SK-N-SH (cell line): ENCODE results near the gene LRRC46. TPM values are rescaled to one million over a fixed set of nuclear protein-coding genes. Genes with fewer than 3 reads are reported as not detected.

Experiments
- CTCF ChIA-PET: fragments of 300-600, 350-600 bp; formaldehyde crosslinking; extraction: SDS; loops from one replicate; lab custom pipeline; 2021; lab: Yijun Ruan, JAX
- POLR2A ChIA-PET: fragments of 350-600 bp; sonication (Branson Sonifier 250); formaldehyde crosslinking; extraction: SDS; loops from one replicate; lab custom pipeline; 2020; ENCODE audit warnings: antibody characterized with exemption, inconsistent platforms; lab: Yijun Ruan, JAX
- DNase-seq: peaks from one replicate; pipeline ENCODE4 v3.0.0; 2012
- H2AFZ ChIP-seq: fragments of 200-600 bp; sonication (generic); 2 replicates; pipeline ENCODE4 v1.8.1; 2016; ENCODE audit warnings: antibody characterized with exemption, mild to moderate bottlenecking, low read depth
- H3F3A ChIP-seq: fragments of 200-600 bp; sonication (generic); replicated peaks from 2 replicates; pipeline ENCODE3; 2016; ENCODE audit warnings: antibody characterized with exemption, mild to moderate bottlenecking; ENCODE audit not compliant: insufficient read depth
- H3K27ac ChIP-seq, 2 experiments: fragments of 200-500 bp in 1 of 2; fragments of 200-600 bp in 1 of 2; sonication (Bioruptor generic) in 1 of 2; sonication (generic), shearing (Covaris generic) in 1 of 2; 2 replicates each; pipeline versions ENCODE4 v1.5.1 to v1.6.1; 2014 to 2016; ENCODE audit warnings: low read depth in 2 of 2, inconsistent platforms in 1 of 2, low read length in 1 of 2, mild to moderate bottlenecking in 1 of 2, mixed read lengths in 1 of 2
- H3K27me3 ChIP-seq: fragments of 200-600 bp; sonication (generic), shearing (Covaris generic); 2 replicates; pipeline ENCODE4 v1.6.1; 2016; ENCODE audit warnings: mixed run types; ENCODE audit not compliant: insufficient read depth
- H3K36me3 ChIP-seq, 2 experiments: fragments of 200-500 bp in 1 of 2; fragments of 200-600 bp in 1 of 2; sonication (Bioruptor generic) in 1 of 2; sonication (generic) in 1 of 2; replicated peaks in 1 of 2; 2 replicates each; pipeline versions ENCODE3 to v1.5.1; 2014 to 2016; ENCODE audit warnings: low read length in 1 of 2, mild to moderate bottlenecking in 1 of 2; ENCODE audit not compliant: insufficient read depth in 2 of 2, control insufficient read depth in 1 of 2
- H3K4me1 ChIP-seq, 2 experiments: fragments of 200-500 bp in 1 of 2; fragments of 200-600 bp in 1 of 2; sonication (Bioruptor generic) in 1 of 2; sonication (generic), shearing (Covaris generic) in 1 of 2; 2 replicates each; pipeline versions ENCODE4 v1.5.1 to v1.6.1; 2014 to 2016; ENCODE audit warnings: low read depth in 1 of 2, low read length in 1 of 2, mixed run types in 1 of 2; ENCODE audit not compliant: insufficient read depth in 2 of 2, control insufficient read depth in 1 of 2
- H3K4me2 ChIP-seq: fragments of 200-600 bp; sonication (generic), shearing (Covaris generic); 2 replicates; pipeline ENCODE4 v1.6.1; 2017; ENCODE audit warnings: mixed run types
- H3K4me3 ChIP-seq, 2 experiments: fragments of 200-500 bp in 1 of 2; fragments of 200-600 bp in 1 of 2; sonication (Bioruptor generic) in 1 of 2; sonication (generic), shearing (Covaris generic) in 1 of 2; 2 replicates each; pipeline versions ENCODE4 v1.5.1 to v1.8.1; 2014 to 2016; ENCODE audit warnings: low read depth in 2 of 2, inconsistent platforms in 1 of 2, low read length in 1 of 2, mild to moderate bottlenecking in 1 of 2, mixed read lengths in 1 of 2, moderate library complexity in 1 of 2
- H3K79me2 ChIP-seq: fragments of 200-600 bp; sonication (generic); 2 replicates; pipeline ENCODE4 v1.8.1; 2017; ENCODE audit warnings: mild to moderate bottlenecking; ENCODE audit not compliant: insufficient read depth
- H3K9ac ChIP-seq: fragments of 200-600 bp; sonication (generic); 2 replicates; pipeline ENCODE4 v1.6.1; 2017; ENCODE audit warnings: mixed run types
- H3K9me2 ChIP-seq: fragments of 200-600 bp; sonication (generic); 2 replicates; pipeline ENCODE4 v1.6.1; 2017; ENCODE audit warnings: mixed run types
- H3K9me3 ChIP-seq: fragments of 200-600 bp; sonication (generic); 2 replicates; pipeline ENCODE4 v1.6.1; 2017; ENCODE audit warnings: mixed run types, mild to moderate bottlenecking, moderate library complexity
- H4K20me1 ChIP-seq: fragments of 200-600 bp; sonication (generic); 2 replicates; pipeline ENCODE4 v1.6.1; 2017; ENCODE audit warnings: mild to moderate bottlenecking, mixed run types; ENCODE audit not compliant: insufficient read depth
- FOSL2 ChIP-seq: IDR thresholded peaks from 2 replicates; pipeline ENCODE4 v1.4.0; 2012; ENCODE audit warnings: low read depth, mild to moderate bottlenecking, moderate library complexity, borderline replicate concordance
- MXI1 ChIP-seq: IDR thresholded peaks from 2 replicates; pipeline ENCODE4 v1.6.1; 2012; ENCODE audit warnings: mild to moderate bottlenecking, low read depth, low read length, improper control_type of control experiment
- RFX5 ChIP-seq: IDR thresholded peaks from 2 replicates; pipeline ENCODE4 v1.6.1; 2012; ENCODE audit warnings: mild to moderate bottlenecking, improper control_type of control experiment, low read length
- RXRA ChIP-seq: IDR thresholded peaks from 2 replicates; pipeline ENCODE4 v1.4.0; 2012; ENCODE audit warnings: low read depth, mild to moderate bottlenecking, borderline replicate concordance
- SMC3 ChIP-seq: IDR thresholded peaks from 2 replicates; pipeline ENCODE4 v1.6.1; 2012; ENCODE audit warnings: low read depth, low read length, improper control_type of control experiment
- TAF1 ChIP-seq: IDR thresholded peaks from 2 replicates; pipeline ENCODE4 v1.6.1; 2012; ENCODE audit warnings: low read depth, mild to moderate bottlenecking, low read length, moderate library complexity, borderline replicate concordance
- TEAD4 ChIP-seq: IDR thresholded peaks from 2 replicates; pipeline ENCODE4 v1.4.0; 2012; ENCODE audit warnings: mild to moderate bottlenecking, borderline replicate concordance; ENCODE audit not compliant: insufficient read depth
- WGBS: methylation state at CpG from one replicate; pipeline ENCODE4 v1.1.6; 2017; ENCODE audit warnings: low lambda C conversion rate; 5-methylcytosine and 5-hydroxymethylcytosine counted together
- polyA plus RNA-seq, 3 experiments: library from polyadenylated mRNA; depleted of rRNA; stranded (reverse); fragments of >200 nt; gene quantifications; 2 replicates each; pipeline ENCODE4 v1.2.3, GENCODE V29; 2012
- TF ChIP-seq, protein P1 (sequence below): IDR thresholded peaks from 2 replicates; pipeline ENCODE4 v1.4.0; 2012; ENCODE audit warnings: low read depth
- TF ChIP-seq, protein P2 (sequence below): fragments of 200-600 bp; sonication (generic); IDR thresholded peaks from 2 replicates; pipeline ENCODE4 v1.6.1; 2017; ENCODE audit warnings: antibody characterized with exemption, mild to moderate bottlenecking, moderate library complexity

The LRRC46 gene
- polyA plus RNA-seq, 1 of the 3 experiments (the other 2 are of a cell fraction): 1.6 TPM

DNA sequence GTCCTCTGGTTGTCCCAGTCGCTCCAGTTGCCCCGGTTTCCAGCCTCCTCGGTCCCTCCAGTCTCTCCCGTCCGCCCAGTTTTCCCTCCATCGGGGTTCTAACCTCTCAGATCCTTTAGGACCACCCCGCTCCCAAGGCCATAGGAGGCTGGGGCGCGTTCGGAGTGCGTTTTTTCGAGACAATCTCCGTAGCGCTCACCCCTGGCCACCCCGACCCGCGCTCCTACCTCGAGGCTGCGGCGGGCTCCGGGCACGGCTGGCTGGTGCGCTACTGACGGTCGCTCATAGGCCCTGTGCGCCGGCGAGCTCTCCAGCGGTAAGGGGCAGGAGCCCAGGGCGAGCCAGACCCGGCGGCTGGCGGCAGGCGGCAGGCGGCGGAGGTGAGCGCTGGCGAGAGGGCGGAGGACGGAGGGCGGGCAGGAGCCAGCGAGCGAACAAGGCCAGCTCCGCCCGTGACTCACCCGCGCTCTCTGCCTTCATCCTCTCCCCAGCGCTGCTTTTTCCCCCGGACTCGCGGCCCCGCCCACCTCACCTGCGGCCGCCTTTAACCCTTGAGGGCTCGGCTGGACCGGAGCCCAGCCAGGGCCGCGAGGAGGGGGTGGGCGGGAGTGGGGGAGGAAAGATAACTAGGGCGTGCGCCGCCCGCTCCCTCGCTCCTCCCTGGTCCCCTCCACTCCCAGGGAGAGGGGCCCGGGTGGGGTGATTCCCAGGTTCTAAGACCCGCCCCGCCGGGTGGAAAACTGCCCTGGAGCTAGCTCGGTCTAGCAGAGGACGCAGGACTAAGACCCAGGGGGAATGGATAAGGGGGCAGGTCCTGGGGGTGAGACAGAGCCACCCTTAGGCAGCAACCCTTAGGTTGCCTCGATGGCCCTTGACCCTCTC lies 19.5 kb downstream of the LRRC46 start, which contains the start of gene SP6:
Gene SP6, minus strand, starts transcription at position 472 of the 882 bp plus-strand sequence. CDS start 2,734 bp downstream, outside the sequence.
- ChIA-PET POLR2A (interaction anchor here (0.8 to 1.1 kb wide), 4 partner anchors 10 to 45 kb away, joined by 3 read pairs; partner anchors contain the start of genes LRRC46, MRPL10, SCRN2 and SP2), CTCF (interaction anchor here (1.0 to 33.0 kb wide), 9 partner anchors 10 to 170 kb away, joined by 3 to 1447 read pairs (median 4); partner anchors contain the start of genes CDK5RAP3, LRRC46, MRPL10 and SCRN2)
- H3K9me2 ChIP-seq: no peaks in the 10 kb centered on the region
- no peaks in the 10 kb centered on the region for H3K9me3 ChIP-seq
- H3K9ac ChIP-seq: no peak within 1 kb of the TSS
- H3K4me1 ChIP-seq: peaks cover 0 to 13% of the 10 kb centered on the region in 2 experiments; a peak in 1 of 4 replicates
- peaks cover 99% of the 10 kb centered on the region for H3K27me3 ChIP-seq
- TF ChIP-seq RFX5: no peak
- no peak for TF ChIP-seq TAF1
- no peak for TF ChIP-seq TEAD4
- peak; percentile 58; the same call in 1 of the 2 replicates for TF ChIP-seq FOSL2
- TF ChIP-seq, protein P1, sequence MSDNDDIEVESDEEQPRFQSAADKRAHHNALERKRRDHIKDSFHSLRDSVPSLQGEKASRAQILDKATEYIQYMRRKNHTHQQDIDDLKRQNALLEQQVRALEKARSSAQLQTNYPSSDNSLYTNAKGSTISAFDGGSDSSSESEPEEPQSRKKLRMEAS: peak; percentile 53; the same call in 1 of the 2 replicates
- TF ChIP-seq MXI1: 0 out of 2 replicates have a peak, but pooled peaks have one; percentile 35
- peak; percentile 21; the same call in 1 of the 2 replicates for TF ChIP-seq SMC3
- TF ChIP-seq, protein P2, sequence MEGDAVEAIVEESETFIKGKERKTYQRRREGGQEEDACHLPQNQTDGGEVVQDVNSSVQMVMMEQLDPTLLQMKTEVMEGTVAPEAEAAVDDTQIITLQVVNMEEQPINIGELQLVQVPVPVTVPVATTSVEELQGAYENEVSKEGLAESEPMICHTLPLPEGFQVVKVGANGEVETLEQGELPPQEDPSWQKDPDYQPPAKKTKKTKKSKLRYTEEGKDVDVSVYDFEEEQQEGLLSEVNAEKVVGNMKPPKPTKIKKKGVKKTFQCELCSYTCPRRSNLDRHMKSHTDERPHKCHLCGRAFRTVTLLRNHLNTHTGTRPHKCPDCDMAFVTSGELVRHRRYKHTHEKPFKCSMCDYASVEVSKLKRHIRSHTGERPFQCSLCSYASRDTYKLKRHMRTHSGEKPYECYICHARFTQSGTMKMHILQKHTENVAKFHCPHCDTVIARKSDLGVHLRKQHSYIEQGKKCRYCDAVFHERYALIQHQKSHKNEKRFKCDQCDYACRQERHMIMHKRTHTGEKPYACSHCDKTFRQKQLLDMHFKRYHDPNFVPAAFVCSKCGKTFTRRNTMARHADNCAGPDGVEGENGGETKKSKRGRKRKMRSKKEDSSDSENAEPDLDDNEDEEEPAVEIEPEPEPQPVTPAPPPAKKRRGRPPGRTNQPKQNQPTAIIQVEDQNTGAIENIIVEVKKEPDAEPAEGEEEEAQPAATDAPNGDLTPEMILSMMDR: 0 out of 2 replicates have a peak, but pooled peaks have one; percentile 30
- peak within 1 kb of the TSS; percentile 11 to 34; a peak in 2 of 4 replicates for H3K4me3 ChIP-seq
- peak within 1 kb of the TSS; percentile 34; the same call in 1 of the 2 replicates for H2AFZ ChIP-seq
- H3K27ac ChIP-seq: no peak within 1 kb of the TSS
- DNase-seq: peak; percentile 89
- H3K36me3 ChIP-seq: no peaks in the 10 kb centered on the region
- 0 out of 2 replicates have a peak, but pooled peaks cover 6% of the 10 kb centered on the region for H4K20me1 ChIP-seq
- H3F3A ChIP-seq: peaks cover 5% of the 10 kb centered on the region
- H3K4me2 ChIP-seq: peak within 1 kb of the TSS; percentile 73; the same call in 1 of the 2 replicates
- 8% methylated on average over 51 of the region's 71 CpGs for WGBS
- H3K79me2 ChIP-seq: no peaks in the 10 kb centered on the region

DNA sequence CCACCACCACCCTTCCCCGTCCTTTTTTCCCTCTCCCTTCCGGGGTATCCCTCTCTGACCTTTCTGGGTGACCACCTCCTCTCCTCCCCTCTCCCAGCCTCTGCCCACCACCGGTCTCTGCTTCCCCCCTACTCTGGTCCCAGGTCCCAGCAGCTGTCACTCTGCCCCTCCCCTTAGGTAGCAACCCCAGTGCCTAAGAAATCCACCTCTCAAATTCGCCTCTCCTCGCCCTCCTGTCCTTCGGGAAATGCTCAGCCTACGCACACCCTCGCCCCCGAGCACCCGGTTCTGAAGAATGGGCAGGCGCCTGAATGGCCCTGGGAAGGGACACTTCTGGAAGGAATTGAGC lies 20.3 kb downstream of the LRRC46 start:
- DNase-seq: no peak
- Histone ChIP-seq H3K4me1 (peaks cover 0 to 13% of the 10 kb centered on the region in 2 experiments; a peak in 1 of 4 replicates), H3K27ac (no peak overlapping the region), H3K79me2 (no peaks in the 10 kb centered on the region), H3K9me2 (no peaks in the 10 kb centered on the region), H2AFZ (no peak overlapping the region), H3K36me3 (no peaks in the 10 kb centered on the region), H3K27me3 (peaks cover 99% of the 10 kb centered on the region), H3F3A (peaks cover 8% of the 10 kb centered on the region), H3K4me3 (no peak overlapping the region), H3K9me3 (no peaks in the 10 kb centered on the region), H3K4me2 (no peak overlapping the region), H3K9ac (no peak overlapping the region), H4K20me1 (0 out of 2 replicates have a peak, but pooled peaks cover 6% of the 10 kb centered on the region)
- no peak for TF ChIP-seq RXRA
- WGBS: 44% methylated on average over 11 of the region's 11 CpGs
- CTCF ChIA-PET: interaction anchor here (1.1 to 33.0 kb wide), 6 partner anchors 9 to 119 kb away, joined by 3 to 1447 read pairs (median 6); partner anchors contain the start of genes CDK5RAP3, LRRC46, MRPL10 and SCRN2
- POLR2A ChIA-PET: no interaction called here
